ENCODE data around the gene TANGO6. TPM values are rescaled to one million over a fixed set of nuclear protein-coding genes. Genes with fewer than 3 reads are reported as not detected.

TANGO6 gene
- total RNA-seq, 2 experiments from 2014 or later = 17.1 to 18.1 TPM

- peaks cover 0 to 1% of the 10 kb centered on the region in 2 experiments for H3K9me3 ChIP-seq (ENCODE audit: control insufficient read depth in 1 of 2, insufficient read depth in 1 of 2, low read length in 2 of 2)
- no peak overlapping the region for H3K4me3 ChIP-seq (ENCODE audit: low read length)
- no peak for TF ChIP-seq CTCF (IDR thresholded peaks at IDR 0.05)
- ChIA-PET CTCF (no interaction called here), POLR2A (no interaction called here)
- Mint-ChIP-seq H3K27me3 (no peaks in the 10 kb centered on the region), H3K27ac (no peak overlapping the region), H3K36me3 (ENCODE audit: low read depth) (peaks cover 38% of the 10 kb centered on the region), H3K9me3 (peaks cover 3% of the 10 kb centered on the region), H3K4me1 (ENCODE audit: low read depth) (no peaks in the 10 kb centered on the region), H3K4me3 (no peak overlapping the region)
- intact Hi-C loops (cut with DNase I, micrococcal nuclease) = no loop called here
- peaks cover 4% of the 10 kb centered on the region for H3K36me3 ChIP-seq (ENCODE audit: insufficient read depth, low read length)
- no peak overlapping the region for H3K27ac ChIP-seq (ENCODE audit: low read depth in 1 of 2, low read length in 2 of 2)
- DNase-seq (no peak), ATAC-seq (ENCODE audit: poor library complexity) (no peak)
- no peaks in the 10 kb centered on the region for H3K4me1 ChIP-seq (ENCODE audit: insufficient read depth, low read length)
- H3K27me3 ChIP-seq (ENCODE audit: control insufficient read depth in 1 of 2, insufficient read depth in 2 of 2, low read length in 2 of 2) = no peaks in the 10 kb centered on the region
These were observed 154.2 kb downstream of the TANGO6 start for GRCh38 chr16:68997564-68997963.

- intact Hi-C loops (cut with DNase I, micrococcal nuclease) = no loop called here
- peaks cover 50% of the 10 kb centered on the region for H3K36me3 Mint-ChIP-seq (ENCODE audit: low read depth)
- ChIA-PET CTCF (no interaction called here), POLR2A (no interaction called here)
- DNase-seq = no peak
- ATAC-seq (ENCODE audit: poor library complexity) = no peak
- H3K9me3 ChIP-seq (ENCODE audit: control insufficient read depth in 1 of 2, insufficient read depth in 1 of 2, low read length in 2 of 2) = peaks cover 0 to 5% of the 10 kb centered on the region in 2 experiments
- TF ChIP-seq CTCF (IDR thresholded peaks at IDR 0.05) = no peak
- H3K4me1 ChIP-seq (ENCODE audit: insufficient read depth, low read length) = no peaks in the 10 kb centered on the region
- H3K27me3 ChIP-seq (ENCODE audit: control insufficient read depth in 1 of 2, insufficient read depth in 2 of 2, low read length in 2 of 2) = no peaks in the 10 kb centered on the region
- H3K27ac Mint-ChIP-seq = no peak overlapping the region
- H3K4me3 ChIP-seq (ENCODE audit: low read length) = no peak overlapping the region
- H3K36me3 ChIP-seq (ENCODE audit: insufficient read depth, low read length) = peaks cover 8% of the 10 kb centered on the region
- H3K27ac ChIP-seq (ENCODE audit: low read depth in 1 of 2, low read length in 2 of 2) = no peak overlapping the region
- peaks cover 3% of the 10 kb centered on the region for H3K9me3 Mint-ChIP-seq
- H3K4me3 Mint-ChIP-seq = no peak overlapping the region
- no peaks in the 10 kb centered on the region for H3K4me1 Mint-ChIP-seq (ENCODE audit: low read depth)
- H3K27me3 Mint-ChIP-seq = no peaks in the 10 kb centered on the region
These were observed 155.8 kb downstream of the TANGO6 start for GRCh38 chr16:68999114-68999513.

GRCh38 chr16:69003500-69003899, 160.2 kb downstream of the TANGO6 start:
- H3K36me3 Mint-ChIP-seq (ENCODE audit: low read depth) = peaks cover 42% of the 10 kb centered on the region
- ATAC-seq (ENCODE audit: poor library complexity) (no peak), DNase-seq (no peak)
- CTCF ChIA-PET = no interaction called here
- Histone ChIP-seq H3K36me3 (ENCODE audit: insufficient read depth, low read length) (peaks cover 11% of the 10 kb centered on the region), H3K27me3 (ENCODE audit: control insufficient read depth in 1 of 2, insufficient read depth in 2 of 2, low read length in 2 of 2) (no peaks in the 10 kb centered on the region), H3K27ac (ENCODE audit: low read depth in 1 of 2, low read length in 2 of 2) (no peak overlapping the region), H3K4me1 (ENCODE audit: insufficient read depth, low read length) (no peaks in the 10 kb centered on the region), H3K4me3 (ENCODE audit: low read length) (no peak overlapping the region), H3K9me3 (ENCODE audit: control insufficient read depth in 1 of 2, insufficient read depth in 1 of 2, low read length in 2 of 2) (peaks cover 0 to 5% of the 10 kb centered on the region in 2 experiments)
- no peak overlapping the region for H3K4me3 Mint-ChIP-seq
- POLR2A ChIA-PET = interaction anchor here (0.6 kb wide), 1 partner anchor 130 kb away, joined by 3 read pairs; no protein-coding TSS in a partner anchor
- no peak for TF ChIP-seq CTCF (IDR thresholded peaks at IDR 0.05)
- no peak overlapping the region for H3K27ac Mint-ChIP-seq
- peaks cover 3% of the 10 kb centered on the region for H3K9me3 Mint-ChIP-seq
- no peaks in the 10 kb centered on the region for H3K4me1 Mint-ChIP-seq (ENCODE audit: low read depth)
- H3K27me3 Mint-ChIP-seq = no peaks in the 10 kb centered on the region
- intact Hi-C loops (cut with DNase I, micrococcal nuclease) = no loop called here
